Right lobe of liver (tissue), 4 donors: Measurements from ENCODE around the gene SLC7A6OS.

ENCODE experiments used
- CTCF ChIP-seq, 4 donors: fragments of 200-600 bp in 3 of 4; fragments of 450-650 bp in 1 of 4; IDR thresholded peaks; one replicate each; pipeline versions ENCODE4 v1.5.1 to v1.8.0; 2016 to 2022; ENCODE audit warnings: antibody characterized with exemption in 4 of 4, mild to moderate bottlenecking in 2 of 4
- POLR2A ChIP-seq: fragments of 450-650 bp; IDR thresholded peaks from one replicate; pipeline ENCODE4 v1.6.1; 2017; ENCODE audit warnings: antibody characterized with exemption, mild to moderate bottlenecking
- donor health status: DM: no; HTN: no; CAD: no.
- donor health status: DM: no; HTN: no; CAD: no.
- donor health status: DM: no; HTN: yes; CAD: no.

- TF ChIP-seq CTCF (IDR thresholded peaks at IDR 0.05) = no peak
- TF ChIP-seq POLR2A = no peak
Observed at GRCh38 chr16:68299571-68300453, 10.9 kb downstream of the SLC7A6OS start.
